ENCODE measurements around the gene SH3GL2.

DNA sequence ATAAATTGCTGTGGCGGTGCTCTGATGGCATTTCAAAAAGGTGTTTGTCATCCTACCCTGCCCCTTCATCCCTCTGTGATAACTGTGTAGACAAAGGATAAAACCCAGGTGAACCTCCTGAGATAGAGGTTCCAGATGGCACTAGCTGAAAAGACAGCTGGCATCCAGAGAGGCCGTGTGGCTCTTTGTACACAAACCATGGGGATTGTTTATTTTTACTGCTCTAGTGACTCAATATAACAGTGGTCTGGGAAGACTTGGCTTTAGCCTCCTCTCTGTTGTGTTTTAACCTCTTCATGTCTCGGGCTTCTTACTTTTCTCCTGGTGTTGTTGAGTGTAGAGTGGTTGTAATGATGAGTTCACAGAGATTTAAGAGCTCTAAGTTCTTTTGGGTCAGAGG, 48.8 kb downstream of the SH3GL2 start:
- TF ChIP-seq, protein P1, sequence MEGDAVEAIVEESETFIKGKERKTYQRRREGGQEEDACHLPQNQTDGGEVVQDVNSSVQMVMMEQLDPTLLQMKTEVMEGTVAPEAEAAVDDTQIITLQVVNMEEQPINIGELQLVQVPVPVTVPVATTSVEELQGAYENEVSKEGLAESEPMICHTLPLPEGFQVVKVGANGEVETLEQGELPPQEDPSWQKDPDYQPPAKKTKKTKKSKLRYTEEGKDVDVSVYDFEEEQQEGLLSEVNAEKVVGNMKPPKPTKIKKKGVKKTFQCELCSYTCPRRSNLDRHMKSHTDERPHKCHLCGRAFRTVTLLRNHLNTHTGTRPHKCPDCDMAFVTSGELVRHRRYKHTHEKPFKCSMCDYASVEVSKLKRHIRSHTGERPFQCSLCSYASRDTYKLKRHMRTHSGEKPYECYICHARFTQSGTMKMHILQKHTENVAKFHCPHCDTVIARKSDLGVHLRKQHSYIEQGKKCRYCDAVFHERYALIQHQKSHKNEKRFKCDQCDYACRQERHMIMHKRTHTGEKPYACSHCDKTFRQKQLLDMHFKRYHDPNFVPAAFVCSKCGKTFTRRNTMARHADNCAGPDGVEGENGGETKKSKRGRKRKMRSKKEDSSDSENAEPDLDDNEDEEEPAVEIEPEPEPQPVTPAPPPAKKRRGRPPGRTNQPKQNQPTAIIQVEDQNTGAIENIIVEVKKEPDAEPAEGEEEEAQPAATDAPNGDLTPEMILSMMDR (IDR thresholded peaks at IDR 0.05; ENCODE audit: extremely low read depth in 1 of 2, insufficient read depth in 1 of 2, low read depth in 1 of 2, low read length in 2 of 2): no peak
- TF ChIP-seq POLR2A (IDR thresholded peaks at IDR 0.05; ENCODE audit: low read depth, low read length): no peak
